Middle frontal gyrus (tissue), 1 donor: Measurements from ENCODE around the gene ARL8B.
"Not testable (repeated sequence)": the region's sequence is repeated elsewhere in the genome, so short reads cannot be mapped to it uniquely, and the experiment has no call there.

Experiments used
- DNase-seq: peaks from one replicate; pipeline ENCODE4 v3.0.0-alpha.2; 2015; ENCODE audit warnings: low spot score; ENCODE audit errors: extremely low spot score

ARL8B gene

GRCh38 chr3:5144316-5144994, 22.4 kb downstream of the ARL8B start:
- no peak for DNase-seq

GRCh38 chr3:5145120-5145519, 23.0 kb downstream of the ARL8B start:
- no peak for DNase-seq

- not testable (repeated sequence) for DNase-seq
Measured at GRCh38 chr3:5147152-5147551, 25.1 kb downstream of the ARL8B start.

GRCh38 chr3:5149306-5149880, 27.3 kb downstream of the ARL8B start:
- DNase-seq = no peak

- no peak for DNase-seq
Measured at GRCh38 chr3:5151586-5151985, 29.5 kb downstream of the ARL8B start.

- DNase-seq = no peak
Measured at GRCh38 chr3:5153074-5153473, 31.0 kb downstream of the ARL8B start.

- DNase-seq = no peak
Measured at GRCh38 chr3:5155241-5155640, 33.1 kb downstream of the ARL8B start.

- no peak for DNase-seq
Measured at GRCh38 chr3:5160321-5160720, 38.2 kb downstream of the ARL8B start.

GRCh38 chr3:5160940-5161858, 39.1 kb downstream of the ARL8B start:
- no peak for DNase-seq

GRCh38 chr3:5162102-5162501, 40.0 kb downstream of the ARL8B start:
- DNase-seq = no peak

GRCh38 chr3:5165698-5166097, 43.6 kb downstream of the ARL8B start:
- no peak for DNase-seq

GRCh38 chr3:5166846-5167245, 44.8 kb downstream of the ARL8B start:
- DNase-seq = no peak

- no peak for DNase-seq
Measured at GRCh38 chr3:5168110-5168509, 46.0 kb downstream of the ARL8B start.

GRCh38 chr3:5169807-5170206, 47.7 kb downstream of the ARL8B start:
- no peak for DNase-seq

GRCh38 chr3:5170975-5171374, 48.9 kb downstream of the ARL8B start:
- DNase-seq = no peak

- DNase-seq = no peak
Measured at GRCh38 chr3:5172018-5172417, 49.9 kb downstream of the ARL8B start.

- DNase-seq = not testable (repeated sequence)
Measured at GRCh38 chr3:5179036-5179435, 56.9 kb downstream of the ARL8B start.

GRCh38 chr3:5181469-5182141, 59.5 kb downstream of the ARL8B start:
- no peak for DNase-seq

GRCh38 chr3:5183714-5184113, 61.6 kb downstream of the ARL8B start:
- not testable (repeated sequence) for DNase-seq

- no peak for DNase-seq
Measured at GRCh38 chr3:5184499-5184898, 62.4 kb downstream of the ARL8B start.

- no peak for DNase-seq
Measured at GRCh38 chr3:5185093-5185673, 63.1 kb downstream of the ARL8B start.
